Subcutaneous abdominal adipose tissue (tissue), 5 donors: Measurements from ENCODE around the gene FGF9.

Source experiments
- H3K27ac ChIP-seq: one replicate; pipeline ENCODE4 v1.7.0; 2013; ENCODE audit warnings: low read depth, mild to moderate bottlenecking, inconsistent platforms, low read length, moderate library complexity
- H3K27me3 ChIP-seq, 5 donors: one replicate each; pipeline ENCODE4 v1.7.0; 2013; ENCODE audit warnings: low read length in 5 of 5, inconsistent platforms in 1 of 5; ENCODE audit not compliant: control insufficient read depth in 5 of 5, insufficient read depth in 4 of 5
- H3K36me3 ChIP-seq, 5 donors: one replicate each; pipeline ENCODE4 v1.7.0; 2013; ENCODE audit warnings: low read length in 5 of 5; ENCODE audit not compliant: control insufficient read depth in 5 of 5, insufficient read depth in 5 of 5
- H3K4me1 ChIP-seq, 5 donors: one replicate each; pipeline ENCODE4 v1.7.0; 2013; ENCODE audit warnings: low read length in 5 of 5, mild to moderate bottlenecking in 3 of 5, moderate library complexity in 1 of 5; ENCODE audit not compliant: control insufficient read depth in 5 of 5, insufficient read depth in 5 of 5
- H3K4me3 ChIP-seq, 5 donors: one replicate each; pipeline ENCODE4 v1.7.0; 2013; ENCODE audit warnings: low read length in 5 of 5, low read depth in 1 of 5
- H3K9ac ChIP-seq, 5 donors: one replicate each; pipeline ENCODE4 v1.7.0; 2013; ENCODE audit warnings: low read length in 5 of 5, mild to moderate bottlenecking in 4 of 5, moderate library complexity in 3 of 5
- H3K9me3 ChIP-seq, 5 donors: one replicate each; pipeline ENCODE4 v1.7.0; 2013; ENCODE audit warnings: low read length in 5 of 5; ENCODE audit not compliant: control insufficient read depth in 5 of 5
- donor health status: healthy.
- donor health status: healthy.
- donor health status: healthy.
- donor health status: healthy.
- donor health status: healthy.

FGF9 gene

GRCh38 chr13:21673789-21674489 lies 3.1 kb downstream of the FGF9 start:
- peaks cover 3 to 62% (median 58%) of the 10 kb centered on the region in 5 donors for H3K4me1 ChIP-seq
- no peaks in the 10 kb centered on the region for H3K36me3 ChIP-seq
- peak overlapping the region in 1 of 5 donors; percentile 47 for H3K9ac ChIP-seq
- H3K27me3 ChIP-seq: peaks cover 15 to 60% (median 37%) of the 10 kb centered on the region in 5 donors
- no peaks in the 10 kb centered on the region for H3K9me3 ChIP-seq
- H3K27ac ChIP-seq: no peak overlapping the region
- H3K4me3 ChIP-seq: peak overlapping the region in 4 of 5 donors; percentile 71 to 87 (median 76)

- no peak overlapping the region for H3K27ac ChIP-seq
- H3K4me3 ChIP-seq: peak overlapping the region; percentile 61 to 79 (median 72)
Observed at GRCh38 chr13:21674490-21675009, 3.7 kb downstream of the FGF9 start.

GRCh38 chr13:21675095-21675991 lies 4.5 kb downstream of the FGF9 start:
- Histone ChIP-seq H3K27me3 (peaks cover 13 to 52% (median 36%) of the 10 kb centered on the region in 5 donors), H3K36me3 (no peaks in the 10 kb centered on the region), H3K9me3 (no peaks in the 10 kb centered on the region), H3K9ac (no peak overlapping the region), H3K27ac (no peak overlapping the region), H3K4me3 (peak overlapping the region in 4 of 5 donors; percentile 51 to 64 (median 54)), H3K4me1 (peaks cover 3 to 48% (median 45%) of the 10 kb centered on the region in 5 donors)

More at GRCh38 chr13:21674490-21675009, 3.7 kb downstream of the FGF9 start:
- no peaks in the 10 kb centered on the region for H3K36me3 ChIP-seq
- peaks cover 3 to 56% (median 52%) of the 10 kb centered on the region in 5 donors for H3K4me1 ChIP-seq
- H3K9me3 ChIP-seq: no peaks in the 10 kb centered on the region
- no peak overlapping the region for H3K9ac ChIP-seq
- peaks cover 13 to 54% (median 36%) of the 10 kb centered on the region in 5 donors for H3K27me3 ChIP-seq

GRCh38 chr13:21676611-21677021 lies 5.7 kb downstream of the FGF9 start:
- Histone ChIP-seq H3K9ac (no peak overlapping the region), H3K9me3 (no peaks in the 10 kb centered on the region), H3K36me3 (no peaks in the 10 kb centered on the region), H3K4me3 (no peak overlapping the region), H3K4me1 (peaks cover 3 to 36% (median 34%) of the 10 kb centered on the region in 5 donors), H3K27me3 (peaks cover 13 to 52% (median 36%) of the 10 kb centered on the region in 5 donors), H3K27ac (no peak overlapping the region)

- Histone ChIP-seq H3K9me3 (no peaks in the 10 kb centered on the region), H3K9ac (no peak overlapping the region), H3K36me3 (no peaks in the 10 kb centered on the region), H3K27ac (no peak overlapping the region), H3K27me3 (peaks cover 11 to 47% (median 33%) of the 10 kb centered on the region in 5 donors), H3K4me1 (peaks cover 3 to 30% (median 29%) of the 10 kb centered on the region in 5 donors), H3K4me3 (no peak overlapping the region)
Observed at GRCh38 chr13:21677075-21677623, 6.3 kb downstream of the FGF9 start.

GRCh38 chr13:21683034-21683733 lies 12.3 kb downstream of the FGF9 start:
- Histone ChIP-seq H3K9me3 (no peaks in the 10 kb centered on the region), H3K36me3 (no peaks in the 10 kb centered on the region), H3K4me3 (no peak overlapping the region), H3K27me3 (peaks cover 0 to 12% (median 0%) of the 10 kb centered on the region in 5 donors), H3K27ac (no peak overlapping the region), H3K9ac (no peak overlapping the region), H3K4me1 (no peaks in the 10 kb centered on the region)

- Histone ChIP-seq H3K4me3 (no peak overlapping the region), H3K9me3 (no peaks in the 10 kb centered on the region), H3K27ac (no peak overlapping the region)
Observed at GRCh38 chr13:21684576-21684975, 13.7 kb downstream of the FGF9 start.

GRCh38 chr13:21685485-21686064 lies 14.7 kb downstream of the FGF9 start:
- Histone ChIP-seq H3K9ac (no peak overlapping the region), H3K4me3 (no peak overlapping the region), H3K4me1 (no peaks in the 10 kb centered on the region), H3K27me3 (peaks cover 0 to 8% (median 0%) of the 10 kb centered on the region in 5 donors), H3K36me3 (no peaks in the 10 kb centered on the region), H3K9me3 (no peaks in the 10 kb centered on the region), H3K27ac (no peak overlapping the region)

More at GRCh38 chr13:21684576-21684975, 13.7 kb downstream of the FGF9 start:
- peaks cover 0 to 8% (median 0%) of the 10 kb centered on the region in 5 donors for H3K27me3 ChIP-seq
- no peaks in the 10 kb centered on the region for H3K36me3 ChIP-seq
- H3K9ac ChIP-seq: no peak overlapping the region
- H3K4me1 ChIP-seq: no peaks in the 10 kb centered on the region

GRCh38 chr13:21686751-21687391 lies 16.0 kb downstream of the FGF9 start:
- H3K27me3 ChIP-seq: peaks cover 0 to 8% (median 0%) of the 10 kb centered on the region in 5 donors
- no peaks in the 10 kb centered on the region for H3K36me3 ChIP-seq
- H3K27ac ChIP-seq: no peak overlapping the region
- no peaks in the 10 kb centered on the region for H3K9me3 ChIP-seq
- H3K9ac ChIP-seq: no peak overlapping the region
- no peaks in the 10 kb centered on the region for H3K4me1 ChIP-seq
- H3K4me3 ChIP-seq: no peak overlapping the region
